SK-N-SH (cell line): Measurements from ENCODE around the gene PCP2. TPM values are rescaled to one million over a fixed set of nuclear protein-coding genes. Genes with fewer than 3 reads are reported as not detected.

Source experiments
- CTCF ChIA-PET: fragments of 300-600, 350-600 bp; formaldehyde crosslinking; extraction: SDS; loops from one replicate; lab custom pipeline; 2021; lab: Yijun Ruan, JAX
- POLR2A ChIA-PET: fragments of 350-600 bp; sonication (Branson Sonifier 250); formaldehyde crosslinking; extraction: SDS; loops from one replicate; lab custom pipeline; 2020; ENCODE audit warnings: antibody characterized with exemption, inconsistent platforms; lab: Yijun Ruan, JAX
- DNase-seq: peaks from one replicate; pipeline ENCODE4 v3.0.0; 2012
- H2AFZ ChIP-seq: fragments of 200-600 bp; sonication (generic); 2 replicates; pipeline ENCODE4 v1.8.1; 2016; ENCODE audit warnings: antibody characterized with exemption, mild to moderate bottlenecking, low read depth
- H3F3A ChIP-seq: fragments of 200-600 bp; sonication (generic); replicated peaks from 2 replicates; pipeline ENCODE3; 2016; ENCODE audit warnings: antibody characterized with exemption, mild to moderate bottlenecking; ENCODE audit not compliant: insufficient read depth
- H3K27ac ChIP-seq, 2 experiments: fragments of 200-500 bp in 1 of 2; fragments of 200-600 bp in 1 of 2; sonication (Bioruptor generic) in 1 of 2; sonication (generic), shearing (Covaris generic) in 1 of 2; 2 replicates each; pipeline versions ENCODE4 v1.5.1 to v1.6.1; 2014 to 2016; ENCODE audit warnings: low read depth in 2 of 2, inconsistent platforms in 1 of 2, low read length in 1 of 2, mild to moderate bottlenecking in 1 of 2, mixed read lengths in 1 of 2
- H3K27me3 ChIP-seq: fragments of 200-600 bp; sonication (generic), shearing (Covaris generic); 2 replicates; pipeline ENCODE4 v1.6.1; 2016; ENCODE audit warnings: mixed run types; ENCODE audit not compliant: insufficient read depth
- H3K36me3 ChIP-seq, 2 experiments: fragments of 200-500 bp in 1 of 2; fragments of 200-600 bp in 1 of 2; sonication (Bioruptor generic) in 1 of 2; sonication (generic) in 1 of 2; replicated peaks in 1 of 2; 2 replicates each; pipeline versions ENCODE3 to v1.5.1; 2014 to 2016; ENCODE audit warnings: low read length in 1 of 2, mild to moderate bottlenecking in 1 of 2; ENCODE audit not compliant: insufficient read depth in 2 of 2, control insufficient read depth in 1 of 2
- H3K4me1 ChIP-seq, 2 experiments: fragments of 200-500 bp in 1 of 2; fragments of 200-600 bp in 1 of 2; sonication (Bioruptor generic) in 1 of 2; sonication (generic), shearing (Covaris generic) in 1 of 2; 2 replicates each; pipeline versions ENCODE4 v1.5.1 to v1.6.1; 2014 to 2016; ENCODE audit warnings: low read depth in 1 of 2, low read length in 1 of 2, mixed run types in 1 of 2; ENCODE audit not compliant: insufficient read depth in 2 of 2, control insufficient read depth in 1 of 2
- H3K4me2 ChIP-seq: fragments of 200-600 bp; sonication (generic), shearing (Covaris generic); 2 replicates; pipeline ENCODE4 v1.6.1; 2017; ENCODE audit warnings: mixed run types
- H3K4me3 ChIP-seq, 2 experiments: fragments of 200-500 bp in 1 of 2; fragments of 200-600 bp in 1 of 2; sonication (Bioruptor generic) in 1 of 2; sonication (generic), shearing (Covaris generic) in 1 of 2; 2 replicates each; pipeline versions ENCODE4 v1.5.1 to v1.8.1; 2014 to 2016; ENCODE audit warnings: low read depth in 2 of 2, inconsistent platforms in 1 of 2, low read length in 1 of 2, mild to moderate bottlenecking in 1 of 2, mixed read lengths in 1 of 2, moderate library complexity in 1 of 2
- H3K79me2 ChIP-seq: fragments of 200-600 bp; sonication (generic); 2 replicates; pipeline ENCODE4 v1.8.1; 2017; ENCODE audit warnings: mild to moderate bottlenecking; ENCODE audit not compliant: insufficient read depth
- H3K9ac ChIP-seq: fragments of 200-600 bp; sonication (generic); 2 replicates; pipeline ENCODE4 v1.6.1; 2017; ENCODE audit warnings: mixed run types
- H3K9me2 ChIP-seq: fragments of 200-600 bp; sonication (generic); 2 replicates; pipeline ENCODE4 v1.6.1; 2017; ENCODE audit warnings: mixed run types
- H3K9me3 ChIP-seq: fragments of 200-600 bp; sonication (generic); 2 replicates; pipeline ENCODE4 v1.6.1; 2017; ENCODE audit warnings: mixed run types, mild to moderate bottlenecking, moderate library complexity
- H4K20me1 ChIP-seq: fragments of 200-600 bp; sonication (generic); 2 replicates; pipeline ENCODE4 v1.6.1; 2017; ENCODE audit warnings: mild to moderate bottlenecking, mixed run types; ENCODE audit not compliant: insufficient read depth
- CHD2 ChIP-seq: fragments of 150-350 bp; IDR thresholded peaks from 2 replicates; pipeline ENCODE4 v1.6.1; 2018; ENCODE audit warnings: low read length; ENCODE audit not compliant: partially characterized antibody
- ELF1 ChIP-seq: IDR thresholded peaks from 2 replicates; pipeline ENCODE4 v1.4.0; 2012
- FOSL2 ChIP-seq: IDR thresholded peaks from 2 replicates; pipeline ENCODE4 v1.4.0; 2012; ENCODE audit warnings: low read depth, mild to moderate bottlenecking, moderate library complexity, borderline replicate concordance
- FOXM1 ChIP-seq: IDR thresholded peaks from 2 replicates; pipeline ENCODE4 v1.4.0; 2012; ENCODE audit warnings: low read depth, mild to moderate bottlenecking
- JUND ChIP-seq: IDR thresholded peaks from 2 replicates; pipeline ENCODE4 v1.4.0; 2012
- NFIC ChIP-seq: IDR thresholded peaks from 2 replicates; pipeline ENCODE4 v1.4.0; 2012; ENCODE audit warnings: borderline replicate concordance
- RCOR1 ChIP-seq: fragments of 150-350 bp; IDR thresholded peaks from 2 replicates; pipeline ENCODE4 v1.6.1; 2017; ENCODE audit warnings: antibody characterized with exemption, low read length
- RXRA ChIP-seq: IDR thresholded peaks from 2 replicates; pipeline ENCODE4 v1.4.0; 2012; ENCODE audit warnings: low read depth, mild to moderate bottlenecking, borderline replicate concordance
- TCF12 ChIP-seq: IDR thresholded peaks from 2 replicates; pipeline ENCODE4 v1.4.0; 2012
- WGBS: methylation state at CpG from one replicate; pipeline ENCODE4 v1.1.6; 2017; ENCODE audit warnings: low lambda C conversion rate; 5-methylcytosine and 5-hydroxymethylcytosine counted together
- polyA plus RNA-seq, 3 experiments: library from polyadenylated mRNA; depleted of rRNA; stranded (reverse); fragments of >200 nt; gene quantifications; 2 replicates each; pipeline ENCODE4 v1.2.3, GENCODE V29; 2012
- TF ChIP-seq, protein P1 (sequence below): IDR thresholded peaks from 2 replicates; pipeline ENCODE4; 2012
- TF ChIP-seq, protein P2 (sequence below): IDR thresholded peaks from 2 replicates; pipeline ENCODE4 v1.4.0; 2012; ENCODE audit warnings: low read depth
- TF ChIP-seq, protein P3 (sequence below): IDR thresholded peaks from 2 replicates; pipeline ENCODE4 v1.4.0; 2012; ENCODE audit warnings: low read depth, borderline replicate concordance
- TF ChIP-seq, protein P4 (sequence below): IDR thresholded peaks from 2 replicates; pipeline ENCODE4 v1.4.0; 2012; ENCODE audit warnings: low read depth, borderline replicate concordance

The PCP2 gene
- polyA plus RNA-seq, 1 of the 3 experiments (the other 2 are of a cell fraction): not detected

DNA sequence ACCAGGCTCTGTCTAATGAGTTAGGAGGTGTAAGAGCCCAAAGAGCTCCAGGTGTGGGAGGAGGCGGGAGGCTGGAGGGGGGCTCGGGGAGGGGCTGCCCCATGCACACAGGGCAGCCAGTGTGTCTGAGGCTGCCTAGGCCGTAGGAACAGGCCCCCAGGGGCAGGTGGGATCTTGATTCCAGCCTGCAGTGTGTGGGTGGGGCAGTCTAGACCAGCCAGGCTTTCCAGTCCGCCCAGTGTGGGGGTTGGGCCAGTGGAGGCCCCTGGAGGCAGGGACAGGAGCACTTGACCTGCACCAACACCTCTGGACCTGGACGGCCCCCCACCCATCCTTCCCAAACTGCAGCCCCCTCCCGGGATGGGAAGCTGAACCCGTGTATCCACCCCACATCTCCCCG lies 43.3 kb downstream of the PCP2 start:
- H3K4me3 ChIP-seq: no peak overlapping the region
- H3K36me3 ChIP-seq: no peaks in the 10 kb centered on the region
- H4K20me1 ChIP-seq: no peaks in the 10 kb centered on the region
- H2AFZ ChIP-seq: no peak overlapping the region
- no peak for TF ChIP-seq RCOR1
- H3F3A ChIP-seq: no peaks in the 10 kb centered on the region
- H3K79me2 ChIP-seq: no peaks in the 10 kb centered on the region
- H3K4me1 ChIP-seq: no peaks in the 10 kb centered on the region
- WGBS: 26% methylated on average over 4 of the region's 8 CpGs
- H3K9ac ChIP-seq: no peak overlapping the region
- no peak overlapping the region for H3K27ac ChIP-seq
- no peaks in the 10 kb centered on the region for H3K9me3 ChIP-seq
- H3K9me2 ChIP-seq: no peaks in the 10 kb centered on the region
- no peak overlapping the region for H3K4me2 ChIP-seq
- CTCF ChIA-PET: interaction anchor here (1.3 to 3.4 kb wide), 3 partner anchors 22 to 210 kb away, joined by 4 to 15 read pairs (median 4); no protein-coding TSS in a partner anchor
- POLR2A ChIA-PET: no interaction called here
- no peak for DNase-seq
- peaks cover 26% of the 10 kb centered on the region; the same call in 1 of the 2 replicates for H3K27me3 ChIP-seq

DNA sequence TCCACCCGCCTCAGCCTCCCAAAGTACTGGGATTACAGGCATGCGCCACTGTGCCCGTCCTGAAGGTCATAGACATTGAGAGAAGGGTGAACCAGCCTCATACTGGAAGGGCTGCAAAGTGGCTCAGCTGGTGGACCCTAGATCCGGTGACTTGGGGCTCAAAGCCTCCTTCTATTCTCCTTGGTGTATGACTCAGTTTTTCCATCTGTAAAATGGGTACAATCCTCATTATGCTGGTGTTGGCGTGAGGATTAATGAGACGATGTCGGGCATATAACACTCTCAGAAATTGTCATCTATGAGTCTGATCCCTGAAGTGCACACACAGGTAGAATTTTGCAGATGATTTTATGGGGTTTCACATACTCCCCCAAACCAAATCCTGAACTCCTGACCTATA lies 43.7 kb downstream of the PCP2 start:
- H3K79me2 ChIP-seq: no peaks in the 10 kb centered on the region
- POLR2A ChIA-PET: no interaction called here
- H4K20me1 ChIP-seq: no peaks in the 10 kb centered on the region
- H2AFZ ChIP-seq: no peak overlapping the region
- H3K4me2 ChIP-seq: no peak overlapping the region
- H3K4me3 ChIP-seq: no peak overlapping the region
- H3K36me3 ChIP-seq: no peaks in the 10 kb centered on the region
- H3K27ac ChIP-seq: no peak overlapping the region
- H3F3A ChIP-seq: no peaks in the 10 kb centered on the region
- no peak overlapping the region for H3K9ac ChIP-seq
- DNase-seq: no peak
- WGBS: 43% methylated on average over 7 of the region's 7 CpGs
- H3K27me3 ChIP-seq: peaks cover 25% of the 10 kb centered on the region; the same call in 1 of the 2 replicates
- H3K9me3 ChIP-seq: no peaks in the 10 kb centered on the region
- TF ChIP-seq RXRA (no peak), FOSL2 (no peak), NFIC (no peak), TCF12 (no peak), CHD2 (no peak), FOXM1 (no peak), ELF1 (no peak), JUND (no peak)
- TF ChIP-seq, protein P1, sequence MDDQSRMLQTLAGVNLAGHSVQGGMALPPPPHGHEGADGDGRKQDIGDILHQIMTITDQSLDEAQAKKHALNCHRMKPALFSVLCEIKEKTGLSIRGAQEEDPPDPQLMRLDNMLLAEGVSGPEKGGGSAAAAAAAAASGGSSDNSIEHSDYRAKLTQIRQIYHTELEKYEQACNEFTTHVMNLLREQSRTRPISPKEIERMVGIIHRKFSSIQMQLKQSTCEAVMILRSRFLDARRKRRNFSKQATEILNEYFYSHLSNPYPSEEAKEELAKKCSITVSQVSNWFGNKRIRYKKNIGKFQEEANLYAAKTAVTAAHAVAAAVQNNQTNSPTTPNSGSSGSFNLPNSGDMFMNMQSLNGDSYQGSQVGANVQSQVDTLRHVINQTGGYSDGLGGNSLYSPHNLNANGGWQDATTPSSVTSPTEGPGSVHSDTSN: no peak
- TF ChIP-seq, protein P2, sequence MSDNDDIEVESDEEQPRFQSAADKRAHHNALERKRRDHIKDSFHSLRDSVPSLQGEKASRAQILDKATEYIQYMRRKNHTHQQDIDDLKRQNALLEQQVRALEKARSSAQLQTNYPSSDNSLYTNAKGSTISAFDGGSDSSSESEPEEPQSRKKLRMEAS: no peak
- TF ChIP-seq, protein P3, sequence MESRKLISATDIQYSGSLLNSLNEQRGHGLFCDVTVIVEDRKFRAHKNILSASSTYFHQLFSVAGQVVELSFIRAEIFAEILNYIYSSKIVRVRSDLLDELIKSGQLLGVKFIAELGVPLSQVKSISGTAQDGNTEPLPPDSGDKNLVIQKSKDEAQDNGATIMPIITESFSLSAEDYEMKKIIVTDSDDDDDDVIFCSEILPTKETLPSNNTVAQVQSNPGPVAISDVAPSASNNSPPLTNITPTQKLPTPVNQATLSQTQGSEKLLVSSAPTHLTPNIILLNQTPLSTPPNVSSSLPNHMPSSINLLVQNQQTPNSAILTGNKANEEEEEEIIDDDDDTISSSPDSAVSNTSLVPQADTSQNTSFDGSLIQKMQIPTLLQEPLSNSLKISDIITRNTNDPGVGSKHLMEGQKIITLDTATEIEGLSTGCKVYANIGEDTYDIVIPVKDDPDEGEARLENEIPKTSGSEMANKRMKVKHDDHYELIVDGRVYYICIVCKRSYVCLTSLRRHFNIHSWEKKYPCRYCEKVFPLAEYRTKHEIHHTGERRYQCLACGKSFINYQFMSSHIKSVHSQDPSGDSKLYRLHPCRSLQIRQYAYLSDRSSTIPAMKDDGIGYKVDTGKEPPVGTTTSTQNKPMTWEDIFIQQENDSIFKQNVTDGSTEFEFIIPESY: no peak
- TF ChIP-seq, protein P4, sequence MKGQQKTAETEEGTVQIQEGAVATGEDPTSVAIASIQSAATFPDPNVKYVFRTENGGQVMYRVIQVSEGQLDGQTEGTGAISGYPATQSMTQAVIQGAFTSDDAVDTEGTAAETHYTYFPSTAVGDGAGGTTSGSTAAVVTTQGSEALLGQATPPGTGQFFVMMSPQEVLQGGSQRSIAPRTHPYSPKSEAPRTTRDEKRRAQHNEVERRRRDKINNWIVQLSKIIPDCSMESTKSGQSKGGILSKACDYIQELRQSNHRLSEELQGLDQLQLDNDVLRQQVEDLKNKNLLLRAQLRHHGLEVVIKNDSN: no peak
- TF ChIP-seq, all 33 proteins: peak for 0
- H3K4me1 ChIP-seq: no peaks in the 10 kb centered on the region
- CTCF ChIA-PET: interaction anchor here (1.4 to 3.4 kb wide), 3 partner anchors 21 to 91 kb away, joined by 4 to 15 read pairs (median 5); partner anchors contain the start of gene TRAPPC5
- H3K9me2 ChIP-seq: no peaks in the 10 kb centered on the region
